CD14-positive monocyte (primary cell): ENCODE measurements around the gene SCML1. TPM values are rescaled to one million over a fixed set of nuclear protein-coding genes. Genes with fewer than 3 reads are reported as not detected.

ENCODE experiments used
- DNase-seq, 3 donors: peaks; one replicate each; pipeline ENCODE4 v3.0.0-alpha.2; 2011 to 2022
- H2AFZ ChIP-seq: 2 replicates; pipeline ENCODE4 v1.6.0; 2012; ENCODE audit warnings: mild to moderate bottlenecking, low read depth, low read length, inconsistent platforms; ENCODE audit not compliant: insufficient read depth, poor library complexity, severe bottlenecking
- H3K27ac ChIP-seq, 2 donors: 1 replicate in 1 of 2; 2 replicates in 1 of 2; pipeline ENCODE4 v1.5.1; 2012 to 2013; ENCODE audit warnings: low read length in 2 of 2, control low read depth in 1 of 2, inconsistent platforms in 1 of 2, low read depth in 1 of 2, mild to moderate bottlenecking in 1 of 2
- H3K27me3 ChIP-seq, 2 donors: one replicate each; pipeline versions ENCODE4 v1.6.0 to v1.6.1; 2011 to 2013; ENCODE audit warnings: low read length in 2 of 2; ENCODE audit not compliant: control insufficient read depth in 2 of 2, insufficient read depth in 2 of 2
- H3K36me3 ChIP-seq, 2 donors: replicated peaks in 1 of 2; 1 replicate in 1 of 2; 2 replicates in 1 of 2; pipeline versions ENCODE4 v1.5.1 to v1.6.1; 2012 to 2013; ENCODE audit warnings: low read length in 2 of 2, control low read depth in 1 of 2, inconsistent platforms in 1 of 2, mild to moderate bottlenecking in 1 of 2; ENCODE audit not compliant: insufficient read depth in 2 of 2, control insufficient read depth in 1 of 2
- H3K4me1 ChIP-seq, 2 donors: 1 replicate in 1 of 2; 2 replicates in 1 of 2; pipeline versions ENCODE4 v1.5.1 to v1.6.1; 2012 to 2013; ENCODE audit warnings: low read length in 2 of 2, control low read depth in 1 of 2, inconsistent platforms in 1 of 2, mild to moderate bottlenecking in 1 of 2, moderate library complexity in 1 of 2; ENCODE audit not compliant: insufficient read depth in 2 of 2, control insufficient read depth in 1 of 2
- H3K4me2 ChIP-seq: replicated peaks from 2 replicates; pipeline ENCODE3; 2012; ENCODE audit warnings: low read length, moderate library complexity, mild to moderate bottlenecking; ENCODE audit not compliant: poor library complexity, severe bottlenecking; ENCODE audit errors: extremely low read depth
- H3K4me3 ChIP-seq, 3 experiments: fragments of 200-600 bp in 1 of 3; sonication (generic) in 1 of 3; replicated peaks in 1 of 3; 1 replicate in 2 of 3; 2 replicates in 1 of 3; pipeline ENCODE4 v1.5.1; 2011 to 2013; ENCODE audit warnings: low read length in 3 of 3, mild to moderate bottlenecking in 3 of 3, control low read depth in 2 of 3, low read depth in 2 of 3, inconsistent platforms in 1 of 3, moderate library complexity in 1 of 3
- H3K79me2 ChIP-seq: 2 replicates; pipeline ENCODE4 v1.6.0; 2012; ENCODE audit warnings: mild to moderate bottlenecking, control low read depth, inconsistent platforms, low read length, moderate library complexity; ENCODE audit not compliant: insufficient read depth
- H3K9ac ChIP-seq: 2 replicates; pipeline ENCODE4 v1.6.0; 2017; ENCODE audit warnings: low read length, mild to moderate bottlenecking; ENCODE audit not compliant: insufficient read depth, poor library complexity, severe bottlenecking
- H3K9me3 ChIP-seq, 2 donors: replicated peaks in 1 of 2; 1 replicate in 1 of 2; 2 replicates in 1 of 2; pipeline versions ENCODE4 v1.5.1 to v1.6.1; 2012 to 2013; ENCODE audit warnings: low read length in 2 of 2, control low read depth in 1 of 2; ENCODE audit not compliant: control insufficient read depth in 1 of 2, insufficient read depth in 1 of 2
- H4K20me1 ChIP-seq: 2 replicates; pipeline ENCODE4 v1.6.0; 2012; ENCODE audit warnings: mild to moderate bottlenecking, low read length, control low read depth, moderate library complexity; ENCODE audit not compliant: insufficient read depth
- H3K27ac Mint-ChIP-seq, 7 donors: one replicate each; pipeline ENCODE4 v1.8.0; 2020; ENCODE audit warnings: mild to moderate bottlenecking in 7 of 7, mixed read lengths in 7 of 7, moderate library complexity in 6 of 7, inconsistent platforms in 2 of 7
- H3K27me3 Mint-ChIP-seq, 3 donors: one replicate each; pipeline ENCODE4 v1.8.0; 2021 to 2022; ENCODE audit warnings: low read depth in 3 of 3, mild to moderate bottlenecking in 3 of 3, mixed read lengths in 3 of 3, moderate library complexity in 3 of 3, inconsistent platforms in 1 of 3
- H3K36me3 Mint-ChIP-seq, 2 donors: one replicate each; pipeline ENCODE4 v1.8.0; 2020; ENCODE audit warnings: mixed read lengths in 2 of 2, inconsistent platforms in 1 of 2, mild to moderate bottlenecking in 1 of 2
- H3K4me1 Mint-ChIP-seq: one replicate; pipeline ENCODE4 v1.8.0; 2020; ENCODE audit warnings: mild to moderate bottlenecking, mixed read lengths
- H3K4me3 Mint-ChIP-seq, 2 donors: one replicate each; pipeline ENCODE4 v1.8.0; 2020; ENCODE audit warnings: mild to moderate bottlenecking in 2 of 2, mixed read lengths in 2 of 2, moderate library complexity in 1 of 2
- H3K9me3 Mint-ChIP-seq, 7 donors: one replicate each; pipeline ENCODE4 v1.8.0; 2020 to 2022; ENCODE audit warnings: mixed read lengths in 7 of 7, mild to moderate bottlenecking in 6 of 7, moderate library complexity in 6 of 7, inconsistent platforms in 2 of 7
- WGBS: methylation state at CpG from one replicate; pipeline ENCODE4 v1.1.5; 2013; ENCODE audit warnings: missing lambda C conversion rate; ENCODE audit not compliant: insufficient coverage; 5-methylcytosine and 5-hydroxymethylcytosine counted together
- intact Hi-C, 2 donors: fragments of 100-400 bp; cut with micrococcal nuclease; formaldehyde crosslinking; loops; one replicate each; pipeline versions ENCODE4 v1.15.0 to v1.15.1; 2023
- polyA plus RNA-seq, 3 donors: library from polyadenylated mRNA; depleted of rRNA in 1 of 3; unstranded in 2 of 3; stranded (reverse) in 1 of 3; fragments of 300-500 nt in 2 of 3; fragments of >200 nt in 1 of 3; fragmentation: Illumina TruSeq in 2 of 3; gene quantifications; 1 replicate in 2 of 3; 2 replicates in 1 of 3; pipeline ENCODE4 v1.2.3, GENCODE V29; 2012 to 2021
- TF ChIP-seq, protein P1 (sequence below): fragments of 200-600 bp; IDR thresholded peaks from one replicate; pipeline ENCODE4 v1.8.0; 2022; ENCODE audit warnings: antibody characterized with exemption, mild to moderate bottlenecking

SCML1 gene
- polyA plus RNA-seq, 3 donors: 0.56 to 8.5 (median 1.4) TPM

- Mint-ChIP-seq H3K27me3 (peaks cover 0 to 2% (median 0%) of the 10 kb centered on the region in 3 donors), H3K4me1 (peaks cover 18% of the 10 kb centered on the region), H3K36me3 (no peaks in the 10 kb centered on the region), H3K27ac (no peak overlapping the region), H3K4me3 (no peak overlapping the region), H3K9me3 (peaks cover 0 to 2% (median 0%) of the 10 kb centered on the region in 7 donors)
- Histone ChIP-seq H3K27ac (no peak overlapping the region), H3K9me3 (no peaks in the 10 kb centered on the region), H3K36me3 (no peaks in the 10 kb centered on the region), H3K27me3 (peaks cover 0 to 3% of the 10 kb centered on the region in 2 donors), H3K4me1 (peaks cover 0 to 4% of the 10 kb centered on the region in 2 donors), H4K20me1 (no peaks in the 10 kb centered on the region), H3K9ac (no peak overlapping the region), H3K4me2 (no peak overlapping the region), H3K79me2 (no peaks in the 10 kb centered on the region), H3K4me3 (no peak overlapping the region), H2AFZ (no peak overlapping the region)
- TF ChIP-seq, protein P1, sequence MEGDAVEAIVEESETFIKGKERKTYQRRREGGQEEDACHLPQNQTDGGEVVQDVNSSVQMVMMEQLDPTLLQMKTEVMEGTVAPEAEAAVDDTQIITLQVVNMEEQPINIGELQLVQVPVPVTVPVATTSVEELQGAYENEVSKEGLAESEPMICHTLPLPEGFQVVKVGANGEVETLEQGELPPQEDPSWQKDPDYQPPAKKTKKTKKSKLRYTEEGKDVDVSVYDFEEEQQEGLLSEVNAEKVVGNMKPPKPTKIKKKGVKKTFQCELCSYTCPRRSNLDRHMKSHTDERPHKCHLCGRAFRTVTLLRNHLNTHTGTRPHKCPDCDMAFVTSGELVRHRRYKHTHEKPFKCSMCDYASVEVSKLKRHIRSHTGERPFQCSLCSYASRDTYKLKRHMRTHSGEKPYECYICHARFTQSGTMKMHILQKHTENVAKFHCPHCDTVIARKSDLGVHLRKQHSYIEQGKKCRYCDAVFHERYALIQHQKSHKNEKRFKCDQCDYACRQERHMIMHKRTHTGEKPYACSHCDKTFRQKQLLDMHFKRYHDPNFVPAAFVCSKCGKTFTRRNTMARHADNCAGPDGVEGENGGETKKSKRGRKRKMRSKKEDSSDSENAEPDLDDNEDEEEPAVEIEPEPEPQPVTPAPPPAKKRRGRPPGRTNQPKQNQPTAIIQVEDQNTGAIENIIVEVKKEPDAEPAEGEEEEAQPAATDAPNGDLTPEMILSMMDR: no peak
- 79% methylated on average over 4 of the region's 8 CpGs for WGBS
- intact Hi-C loops: no loop called here
- no peak for DNase-seq
Observed at GRCh38 chrX:17773221-17773876, 36.1 kb downstream of the SCML1 start.

GRCh38 chrX:17774053-17774452, 36.8 kb downstream of the SCML1 start:
- Mint-ChIP-seq H3K4me1 (peaks cover 25% of the 10 kb centered on the region), H3K9me3 (peaks cover 0 to 2% (median 0%) of the 10 kb centered on the region in 7 donors), H3K27me3 (peaks cover 0 to 2% (median 0%) of the 10 kb centered on the region in 3 donors), H3K4me3 (no peak overlapping the region), H3K36me3 (no peaks in the 10 kb centered on the region), H3K27ac (no peak overlapping the region)
- Histone ChIP-seq H3K4me2 (no peak overlapping the region), H3K9me3 (no peaks in the 10 kb centered on the region), H3K36me3 (no peaks in the 10 kb centered on the region), H3K27me3 (peaks cover 0 to 3% of the 10 kb centered on the region in 2 donors), H3K9ac (no peak overlapping the region), H2AFZ (no peak overlapping the region), H3K79me2 (no peaks in the 10 kb centered on the region), H3K27ac (no peak overlapping the region), H3K4me3 (no peak overlapping the region), H3K4me1 (peaks cover 3 to 4% of the 10 kb centered on the region in 2 donors), H4K20me1 (no peaks in the 10 kb centered on the region)
- TF ChIP-seq, protein P1: no peak
- WGBS: 86% methylated on average over 1 of the region's 1 CpG
- intact Hi-C loops: no loop called here
- DNase-seq: no peak
